D341Med (cell line): ENCODE data around the gene KHNYN.

Experiments
- DNase-seq: peaks from one replicate; pipeline ENCODE4 v3.0.0; 2012; ENCODE audit warnings: low spot score

Gene KHNYN

DNA sequence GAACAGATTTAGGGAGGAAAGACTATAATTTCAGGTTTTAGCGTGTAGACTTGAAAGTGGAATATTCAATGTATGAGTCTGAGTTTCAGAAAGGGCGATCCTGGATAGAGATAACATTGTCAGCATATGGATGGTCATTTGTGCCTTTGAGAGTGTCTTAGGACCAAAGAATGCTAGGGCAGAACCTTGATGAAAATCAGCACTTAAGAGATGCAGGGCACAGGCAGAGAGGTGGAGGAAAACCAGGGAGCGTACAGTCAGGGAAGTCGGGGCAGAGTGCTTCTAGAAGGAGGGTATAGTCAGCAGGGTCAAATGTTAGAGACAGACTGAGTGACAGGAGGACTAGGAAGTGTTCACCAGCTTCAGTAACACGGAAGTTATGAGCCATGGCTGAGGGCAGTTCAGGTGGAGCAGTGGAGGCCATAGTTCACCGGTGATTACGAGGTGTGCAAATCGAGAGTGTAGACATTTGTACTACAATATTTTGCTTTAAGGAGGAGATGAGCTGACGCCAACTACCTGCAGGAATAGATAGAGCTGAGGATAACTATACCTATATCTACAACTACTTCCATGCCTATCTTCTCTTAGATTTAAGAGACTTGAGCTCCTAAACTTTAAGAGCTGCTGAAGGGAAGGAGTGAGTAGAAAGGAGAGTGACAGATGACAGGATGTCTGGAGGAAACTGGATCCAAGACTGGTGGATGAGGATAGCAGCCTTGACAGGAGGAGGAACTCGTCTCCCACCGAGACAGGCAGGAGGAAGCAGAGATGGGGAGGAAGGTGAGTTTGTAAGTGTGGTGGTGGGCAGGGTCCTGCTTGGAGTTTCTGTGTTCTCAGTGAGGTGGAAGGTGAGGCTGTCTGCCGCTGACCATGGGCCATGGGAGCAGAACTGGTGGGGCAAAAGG, 6.8 kb upstream of the KHNYN start:
- DNase-seq = no peak

DNA sequence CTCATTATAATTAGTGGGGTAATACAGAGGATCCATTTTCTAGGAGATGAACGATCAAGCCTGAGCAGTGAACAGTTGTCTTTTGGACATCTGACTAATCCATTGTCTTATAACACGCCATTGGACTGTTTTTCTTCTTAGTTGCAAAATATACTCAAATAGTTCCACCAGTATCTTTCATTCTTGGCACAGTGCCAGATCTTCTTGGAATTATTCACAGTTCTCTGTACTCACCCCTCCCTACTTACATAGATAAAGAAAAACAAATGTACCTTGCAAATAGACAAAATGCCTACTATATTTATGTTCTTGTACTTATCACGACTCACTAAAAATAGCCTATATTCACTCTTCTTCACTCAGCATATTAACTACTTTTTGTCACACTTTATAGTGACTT, 4.0 kb upstream of the KHNYN start:
- no peak for DNase-seq

DNA sequence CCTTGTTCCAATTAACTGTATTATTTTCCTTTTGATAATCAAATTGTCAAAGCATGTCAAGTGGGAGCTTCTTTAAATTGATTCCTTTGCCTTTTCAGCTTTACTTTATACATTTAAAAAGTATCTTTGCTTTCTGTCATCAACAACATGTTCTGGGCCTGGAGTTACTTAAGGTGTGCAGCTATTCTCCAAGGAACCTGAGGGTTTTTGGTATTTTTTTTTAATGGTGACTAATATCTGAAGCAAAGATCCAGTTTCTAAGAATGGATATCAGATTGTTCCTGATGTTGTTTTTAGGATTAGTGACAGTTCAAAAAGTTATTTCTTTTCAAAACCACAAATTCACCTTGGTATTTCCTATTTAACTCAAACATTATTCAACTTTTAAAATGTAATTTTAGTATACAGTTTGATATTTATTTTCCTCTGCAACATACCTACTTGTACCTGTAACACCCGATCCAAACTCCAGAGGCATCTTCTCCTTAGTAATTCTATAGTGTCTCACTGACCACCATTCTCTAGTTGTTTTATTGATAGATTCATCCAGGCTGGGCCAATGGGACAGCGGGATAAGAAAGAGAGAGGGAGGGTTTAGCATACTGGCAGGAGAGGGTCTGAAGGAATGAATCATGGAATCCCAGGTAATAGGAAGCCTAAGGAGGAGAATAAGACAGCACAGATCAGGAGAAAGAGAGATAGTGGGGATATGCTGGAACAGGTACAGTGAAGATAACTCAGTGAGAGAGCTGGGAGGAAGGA, 3.4 kb upstream of the KHNYN start:
- DNase-seq = no peak

DNA sequence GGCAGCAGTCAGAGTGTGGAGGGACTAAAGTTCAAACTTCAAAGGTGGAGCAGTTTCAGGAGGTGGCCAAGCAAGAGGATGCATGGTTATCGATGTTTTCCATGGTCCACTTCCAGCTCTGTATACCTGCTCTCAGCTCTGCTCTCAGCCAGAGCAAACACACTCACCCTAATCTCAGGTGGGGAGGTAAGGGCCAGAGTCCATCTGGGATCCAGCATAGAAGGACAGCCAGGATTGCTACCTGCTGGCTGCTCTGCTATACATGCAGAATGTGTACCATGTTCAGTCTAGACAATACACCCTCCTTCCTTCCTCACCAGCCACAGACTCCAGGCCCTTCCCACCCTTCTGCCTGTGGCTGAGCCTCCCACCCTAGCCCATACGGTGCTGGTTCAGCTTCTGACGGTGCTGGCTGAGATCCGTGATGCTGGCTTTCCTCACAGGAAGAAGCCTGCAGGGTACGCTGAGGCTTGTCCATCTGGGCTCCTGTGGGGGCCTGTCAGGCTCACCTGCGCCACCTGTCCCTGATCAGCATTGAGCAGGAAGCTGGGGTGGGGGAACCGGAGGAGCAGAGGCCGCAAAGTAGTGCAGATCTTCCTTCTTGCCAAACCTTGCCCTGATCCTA, 2.7 kb upstream of the KHNYN start:
- DNase-seq = no peak

DNA sequence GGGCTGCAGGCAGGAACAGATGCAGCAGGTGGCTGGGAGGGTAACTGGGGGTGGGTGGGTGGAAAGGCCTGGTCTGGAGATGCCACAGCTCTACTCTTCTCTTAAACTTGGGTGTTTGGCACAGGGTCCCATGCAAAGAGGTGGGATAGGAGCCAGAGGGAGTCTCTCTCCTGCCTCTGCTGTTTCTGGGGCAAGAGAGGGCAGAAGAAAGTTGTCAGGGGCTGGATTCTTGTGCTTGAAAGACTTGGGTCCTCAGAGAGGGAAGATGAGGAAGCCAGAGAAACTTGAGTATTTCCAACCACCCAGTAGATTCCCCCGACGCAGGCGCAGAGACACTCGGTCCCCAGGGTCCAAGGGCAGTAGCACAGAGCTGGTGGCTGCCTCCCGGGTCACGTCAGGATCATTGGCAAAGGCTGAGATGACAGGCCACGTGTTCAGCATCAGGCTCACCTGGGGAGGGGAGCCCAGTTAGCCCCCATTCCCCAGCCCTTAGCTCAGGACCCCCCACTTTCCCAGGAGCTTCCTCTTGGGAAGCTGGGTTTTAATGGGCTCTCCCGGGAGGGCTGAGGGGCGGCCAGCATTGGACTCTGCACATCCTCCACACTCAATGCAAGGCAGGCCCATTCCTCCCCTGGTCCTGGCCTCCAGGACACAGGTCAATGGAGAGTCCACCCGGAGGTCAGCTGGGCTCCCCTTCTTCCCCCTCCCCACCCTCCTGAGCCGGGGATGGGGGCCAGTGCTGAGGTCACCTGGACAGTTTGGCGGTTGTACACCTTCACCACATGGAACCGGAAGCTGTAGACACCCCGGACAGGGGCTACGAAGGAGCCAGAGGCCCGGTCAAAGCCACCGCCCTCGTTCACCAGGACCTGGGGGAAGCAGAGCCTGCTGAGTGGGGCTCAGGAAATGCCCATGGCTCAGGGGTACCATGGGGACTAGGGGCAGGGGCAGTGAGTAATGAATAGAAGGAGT, 1.9 kb upstream of the KHNYN start:
- DNase-seq = no peak

DNA sequence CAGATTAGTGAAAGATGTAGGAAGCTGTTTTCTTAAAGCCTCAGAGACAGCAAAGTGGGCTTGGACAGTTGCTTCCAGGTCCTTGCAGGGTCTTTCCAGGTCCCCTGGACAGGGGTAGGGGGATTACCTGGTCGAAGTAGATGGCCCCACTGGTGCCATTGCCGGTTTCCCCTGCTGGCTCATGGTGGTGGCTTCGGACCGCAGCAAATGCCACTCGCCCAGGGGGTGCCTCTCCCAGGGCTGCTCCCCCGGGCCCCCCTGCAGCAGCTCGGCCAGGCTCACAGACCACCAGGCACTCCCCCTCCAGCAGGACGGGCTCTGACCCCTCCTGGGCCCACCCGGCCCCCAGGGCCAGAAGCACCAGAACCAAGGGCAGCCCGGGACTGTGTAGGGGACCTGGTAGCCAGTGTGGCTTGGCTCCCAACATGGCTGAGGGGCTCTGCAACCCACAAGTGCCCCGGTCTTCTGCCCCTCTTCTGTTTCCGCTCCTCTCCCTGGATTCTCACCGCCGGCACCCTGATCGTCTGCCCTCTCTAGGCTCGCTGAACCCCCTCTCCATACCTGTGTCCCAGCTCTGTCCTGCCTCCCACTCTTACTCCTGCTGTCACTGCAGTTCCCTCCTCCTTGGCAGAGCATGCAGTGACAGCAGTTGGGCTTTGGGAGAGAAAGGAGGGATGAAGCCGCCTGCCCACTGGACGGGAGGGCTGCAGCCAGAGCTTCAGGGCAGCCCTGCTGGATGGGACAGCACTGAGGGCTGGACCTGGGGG, 943 bp upstream of the KHNYN start:
- DNase-seq = no peak

DNA sequence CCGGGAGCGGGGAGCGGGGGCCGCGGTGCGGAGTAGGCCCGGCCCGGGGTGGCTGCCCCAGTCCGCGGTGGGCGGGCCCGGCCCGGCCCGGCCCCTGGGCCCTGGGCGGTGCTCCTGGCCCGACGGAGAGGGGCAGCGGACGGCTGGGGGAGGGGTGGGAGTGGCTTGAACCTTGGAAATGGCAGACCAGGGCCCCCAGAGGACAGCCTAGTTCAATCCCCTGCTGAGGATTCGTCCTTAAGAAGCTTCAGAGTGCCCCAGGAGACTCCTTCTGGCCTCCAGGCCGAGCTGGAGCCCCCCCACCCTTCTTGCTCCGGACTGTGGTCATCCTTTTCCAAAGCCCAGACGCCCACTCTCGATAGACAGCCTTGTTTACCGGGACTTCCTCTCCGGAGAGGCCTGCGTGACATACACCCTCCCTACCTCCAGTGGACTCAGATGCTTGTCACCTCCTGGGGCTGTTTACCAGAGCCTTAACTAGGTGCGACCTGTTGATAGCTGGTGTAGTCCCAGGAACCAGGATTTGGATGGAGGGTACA, 458 bp downstream of the KHNYN start:
- DNase-seq = peak; percentile 70

DNA sequence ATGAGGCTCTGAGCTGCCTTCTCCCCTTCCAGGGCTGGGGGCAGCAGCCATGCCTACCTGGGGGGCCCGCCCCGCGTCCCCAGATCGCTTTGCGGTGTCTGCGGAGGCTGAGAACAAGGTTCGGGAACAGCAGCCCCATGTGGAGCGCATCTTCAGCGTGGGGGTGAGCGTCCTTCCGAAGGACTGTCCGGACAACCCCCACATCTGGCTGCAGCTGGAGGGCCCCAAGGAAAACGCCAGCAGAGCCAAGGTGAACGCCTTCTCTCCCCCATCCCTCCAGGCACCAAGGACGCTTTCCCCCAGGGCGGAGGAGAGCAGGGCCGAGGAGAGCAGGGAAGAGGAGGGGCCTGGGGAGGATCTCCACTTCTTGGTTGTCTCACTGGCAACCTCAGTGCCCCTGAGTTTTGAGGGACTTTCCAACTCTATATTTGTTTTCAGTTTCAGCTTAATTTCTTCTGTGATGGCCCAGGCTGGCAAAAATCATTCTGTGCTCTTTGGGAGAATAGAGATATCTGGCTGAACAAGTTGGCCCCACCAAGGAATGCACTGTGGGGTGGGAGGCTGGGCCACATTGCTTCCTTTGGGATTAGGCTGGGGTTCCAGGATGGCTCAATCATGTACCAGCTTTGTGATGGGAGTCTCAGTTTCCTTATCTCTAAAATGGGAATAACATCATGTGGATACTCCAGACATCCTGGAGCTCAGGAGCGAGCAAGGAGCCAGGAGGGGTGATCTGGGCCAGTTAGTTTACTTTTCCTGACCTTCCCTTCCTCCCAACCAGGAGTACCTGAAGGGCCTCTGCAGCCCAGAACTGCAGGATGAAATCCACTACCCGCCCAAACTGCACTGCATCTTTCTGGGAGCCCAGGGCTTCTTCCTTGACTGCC, 1.2 kb downstream of the KHNYN start:
- peak; percentile 44 for DNase-seq

DNA sequence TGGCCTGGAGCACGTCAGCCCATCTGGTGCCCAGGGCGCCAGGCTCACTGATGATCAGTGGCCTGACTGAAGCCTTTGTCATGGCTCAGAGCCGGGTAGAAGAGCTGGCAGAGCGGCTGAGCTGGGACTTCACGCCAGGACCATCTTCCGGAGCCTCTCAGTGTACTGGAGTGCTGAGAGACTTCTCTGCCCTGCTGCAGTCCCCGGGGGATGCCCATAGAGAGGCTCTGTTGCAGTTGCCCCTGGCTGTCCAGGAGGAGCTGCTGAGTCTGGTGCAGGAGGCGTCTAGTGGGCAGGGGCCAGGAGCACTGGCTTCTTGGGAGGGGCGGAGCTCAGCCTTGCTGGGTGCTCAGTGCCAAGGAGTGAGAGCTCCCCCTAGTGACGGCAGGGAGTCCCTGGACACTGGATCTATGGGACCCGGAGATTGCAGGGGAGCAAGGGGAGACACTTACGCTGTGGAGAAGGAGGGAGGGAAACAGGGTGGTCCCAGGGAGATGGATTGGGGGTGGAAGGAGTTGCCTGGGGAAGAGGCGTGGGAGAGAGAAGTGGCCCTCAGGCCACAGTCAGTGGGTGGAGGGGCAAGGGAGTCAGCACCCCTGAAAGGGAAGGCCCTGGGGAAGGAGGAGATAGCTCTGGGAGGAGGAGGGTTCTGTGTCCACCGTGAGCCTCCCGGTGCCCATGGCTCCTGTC, 2.0 kb downstream of the KHNYN start:
- DNase-seq = peak; percentile 91

DNA sequence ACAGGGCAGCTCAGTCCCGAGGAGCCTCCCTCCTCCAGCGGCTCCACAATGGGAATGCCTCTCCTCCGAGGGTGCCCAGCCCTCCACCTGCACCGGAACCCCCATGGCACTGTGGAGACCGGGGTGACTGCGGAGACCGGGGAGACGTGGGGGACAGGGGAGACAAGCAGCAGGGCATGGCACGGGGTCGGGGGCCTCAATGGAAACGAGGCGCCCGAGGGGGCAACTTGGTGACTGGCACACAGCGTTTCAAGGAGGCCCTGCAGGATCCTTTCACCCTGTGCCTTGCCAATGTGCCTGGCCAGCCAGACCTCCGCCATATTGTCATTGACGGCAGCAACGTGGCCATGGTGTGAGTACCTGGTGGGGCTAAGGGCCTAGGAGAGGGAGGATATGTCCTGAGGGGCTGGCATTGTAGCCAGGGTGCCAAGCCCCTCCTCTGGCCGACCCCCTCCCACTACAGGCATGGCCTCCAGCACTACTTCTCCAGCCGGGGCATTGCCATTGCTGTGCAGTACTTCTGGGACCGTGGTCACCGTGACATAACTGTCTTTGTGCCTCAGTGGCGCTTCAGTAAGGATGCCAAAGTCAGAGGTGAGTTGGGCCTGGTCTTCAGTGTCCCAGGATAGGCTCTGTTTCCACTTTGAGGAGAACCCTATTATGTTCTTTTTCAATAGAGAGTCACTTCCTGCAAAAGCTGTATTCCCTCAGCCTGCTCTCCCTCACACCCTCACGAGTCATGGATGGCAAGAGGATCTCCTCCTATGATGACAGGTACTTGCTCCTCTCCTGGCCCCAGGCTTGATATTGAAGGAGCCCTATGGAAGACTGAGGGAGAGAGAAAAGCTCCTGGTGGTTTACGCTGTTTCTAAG, 2.7 kb downstream of the KHNYN start:
- DNase-seq = no peak

DNA sequence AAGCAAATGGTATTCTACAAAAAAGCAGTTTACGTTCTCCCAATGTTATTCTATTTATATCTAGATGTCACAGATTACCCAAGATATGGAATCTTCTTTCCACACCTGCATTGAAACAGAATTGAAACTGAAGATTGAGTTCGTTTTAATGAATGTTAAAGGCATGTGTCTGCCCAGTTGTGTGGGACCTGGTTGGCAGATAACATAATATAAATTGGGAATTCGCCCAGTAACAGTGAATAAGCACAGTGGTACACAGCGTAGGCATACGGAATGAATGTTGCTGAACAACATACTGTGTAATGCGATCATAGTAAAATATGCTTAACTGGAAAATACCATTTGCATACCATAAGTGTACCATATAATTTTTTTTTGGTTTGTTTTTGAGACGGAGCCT, 4.3 kb downstream of the KHNYN start:
- no peak for DNase-seq

DNA sequence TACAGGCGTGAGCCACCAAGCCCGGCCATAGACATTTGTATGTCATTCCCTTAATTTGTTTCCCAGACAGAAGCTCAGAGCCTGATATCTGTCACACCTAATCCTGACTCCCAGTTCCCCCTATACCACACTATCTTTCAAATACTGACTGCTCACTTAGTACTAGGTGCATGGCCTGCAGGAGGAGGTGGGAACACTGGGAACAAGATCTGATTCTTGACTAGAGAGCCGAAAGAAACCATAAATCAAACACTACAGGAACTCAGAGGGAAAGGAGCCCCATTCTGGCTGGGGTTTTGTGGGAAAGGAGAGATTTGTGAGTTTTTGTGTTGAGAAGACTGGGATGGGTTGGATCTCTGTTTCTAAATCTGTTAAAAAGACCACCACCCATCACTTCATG, 4.9 kb downstream of the KHNYN start:
- no peak for DNase-seq

DNA sequence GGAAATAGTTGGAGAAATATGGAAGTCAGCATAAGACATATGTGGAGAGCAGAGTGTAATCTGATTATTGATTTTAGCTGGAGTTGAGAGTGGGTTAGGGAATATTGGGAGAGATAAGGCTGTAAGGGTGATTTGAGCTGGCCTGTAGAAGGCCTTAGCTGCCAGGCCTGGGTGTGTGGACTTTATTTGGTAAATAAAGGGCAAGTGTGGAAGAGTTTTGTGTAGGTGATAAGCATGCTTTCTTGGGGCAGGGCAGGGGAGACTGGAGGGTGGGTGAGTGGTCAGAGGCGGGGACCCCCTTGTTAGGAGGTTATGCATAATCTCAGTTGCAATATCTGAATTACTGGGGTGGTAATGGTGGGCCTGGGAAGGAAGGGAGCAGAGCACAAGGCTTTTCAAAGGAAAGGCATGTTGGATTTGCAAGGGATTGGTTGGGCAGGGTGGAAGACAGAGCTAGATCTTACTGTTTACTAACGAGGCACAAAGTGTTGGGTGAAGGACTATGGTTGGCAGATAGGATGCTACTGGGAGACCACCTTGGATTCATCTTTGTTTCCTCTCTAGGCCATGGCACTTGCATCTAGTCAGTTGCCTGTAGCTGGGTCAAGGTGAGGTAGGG, 5.5 kb downstream of the KHNYN start:
- DNase-seq = no peak

DNA sequence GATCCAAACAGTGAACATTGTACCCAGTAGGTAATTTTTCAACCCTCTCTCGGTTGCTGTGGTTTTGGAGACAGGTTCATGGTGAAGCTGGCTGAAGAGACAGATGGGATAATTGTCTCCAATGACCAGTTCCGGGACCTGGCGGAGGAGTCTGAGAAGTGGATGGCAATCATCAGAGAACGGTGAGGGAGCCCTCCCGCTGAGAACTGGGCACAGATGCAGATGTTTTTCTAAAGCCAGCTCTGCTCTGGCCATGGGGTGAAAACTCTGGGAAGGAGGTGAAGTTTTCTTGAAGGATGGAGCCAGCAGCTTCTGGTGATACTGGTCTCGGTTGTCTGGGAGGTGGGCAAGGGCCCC, 6.2 kb downstream of the KHNYN start:
- DNase-seq = no peak

DNA sequence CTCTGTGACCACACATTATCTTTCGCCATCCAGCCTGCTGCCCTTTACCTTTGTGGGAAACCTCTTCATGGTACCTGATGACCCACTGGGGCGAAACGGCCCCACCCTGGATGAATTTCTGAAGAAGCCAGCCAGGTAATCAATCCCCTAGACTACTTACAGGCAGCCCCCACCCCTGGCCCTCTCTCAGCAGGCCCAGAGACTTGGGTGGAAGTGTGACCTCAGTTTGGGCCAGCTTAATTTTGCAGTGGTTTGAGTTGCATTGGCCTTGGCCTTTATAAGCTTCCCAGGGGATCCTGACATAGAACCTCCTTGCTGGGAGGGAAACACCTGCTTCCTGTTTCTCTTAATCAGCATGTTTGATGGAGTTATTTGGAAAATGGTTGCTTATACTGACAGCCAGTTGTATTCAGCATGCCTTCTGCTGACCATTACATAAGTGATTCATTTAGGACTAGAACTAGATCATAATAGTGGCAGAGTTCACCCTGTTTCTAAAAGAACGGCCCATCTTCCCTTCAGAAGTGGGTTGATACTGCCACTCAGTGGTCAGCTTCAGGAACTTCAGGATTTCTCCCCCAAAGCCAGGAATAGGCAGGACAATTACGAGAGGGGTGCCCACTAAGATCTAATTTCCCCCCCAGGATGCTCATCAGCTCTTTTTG, 6.7 kb downstream of the KHNYN start:
- peak; percentile 69 for DNase-seq

DNA sequence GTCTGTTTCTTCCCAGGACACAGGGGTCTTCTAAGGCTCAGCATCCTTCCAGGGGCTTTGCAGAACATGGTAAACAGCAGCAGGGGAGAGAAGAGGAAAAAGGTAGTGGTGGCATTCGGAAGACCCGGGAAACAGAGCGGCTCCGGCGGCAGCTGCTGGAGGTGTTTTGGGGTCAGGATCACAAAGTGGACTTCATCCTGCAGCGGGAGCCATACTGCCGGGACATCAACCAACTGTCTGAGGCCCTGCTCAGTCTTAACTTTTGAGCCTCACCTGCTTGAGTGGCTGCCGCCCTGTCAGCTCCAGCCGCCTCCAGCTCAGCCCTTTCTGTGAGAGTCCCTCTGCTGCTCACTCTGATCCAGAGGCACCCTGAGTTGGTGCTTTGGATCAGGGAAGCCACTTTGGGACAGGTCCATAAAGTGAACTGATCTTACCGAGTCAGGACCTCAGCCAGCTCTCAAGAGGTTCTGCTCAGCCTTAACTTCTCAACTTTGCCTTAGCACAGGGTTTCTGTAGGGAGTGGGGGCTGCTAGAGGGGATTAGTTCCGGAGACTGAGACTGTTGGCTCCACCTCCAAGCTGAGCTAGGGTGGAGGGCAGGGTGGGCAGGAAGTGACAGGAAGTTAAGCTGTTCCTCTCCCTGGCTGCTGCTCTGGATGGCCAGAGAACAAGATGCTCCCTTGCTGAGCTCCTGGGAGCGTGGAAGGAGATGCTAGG, 7.4 kb downstream of the KHNYN start:
- no peak for DNase-seq

DNA sequence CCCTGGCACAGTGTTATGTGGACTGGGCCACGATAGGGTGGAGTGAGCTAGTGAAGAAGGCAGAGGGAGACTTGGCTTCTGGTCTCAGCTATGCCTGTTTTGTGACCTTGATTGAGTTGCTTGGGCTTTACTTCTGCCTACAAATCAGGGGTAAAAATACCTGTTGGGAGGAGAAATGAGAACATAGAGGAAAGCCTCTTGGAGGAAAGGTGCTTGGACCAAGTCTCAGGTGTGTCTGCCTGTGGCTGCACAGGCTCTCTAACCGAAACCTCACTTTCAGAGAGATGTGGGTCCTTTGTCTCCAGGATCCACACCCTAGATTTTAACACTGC, 7.9 kb downstream of the KHNYN start:
- DNase-seq = no peak
